VCaP (cell line): ENCODE measurements around the gene PDE6A.
"Not testable (repeated sequence)": the region's sequence is repeated elsewhere in the genome, so short reads cannot be mapped to it uniquely, and the experiment has no call there.

ENCODE experiments used
- H3K27ac ChIP-seq: fragments of 450-650 bp; 2 replicates; pipeline ENCODE4 v1.5.1; 2017
- CTCF ChIP-seq: fragments of 450-650 bp; conservative IDR thresholded peaks from 2 replicates; pipeline ENCODE4 v1.5.1; 2017; ENCODE audit warnings: mild to moderate bottlenecking, moderate library complexity

PDE6A gene

DNA sequence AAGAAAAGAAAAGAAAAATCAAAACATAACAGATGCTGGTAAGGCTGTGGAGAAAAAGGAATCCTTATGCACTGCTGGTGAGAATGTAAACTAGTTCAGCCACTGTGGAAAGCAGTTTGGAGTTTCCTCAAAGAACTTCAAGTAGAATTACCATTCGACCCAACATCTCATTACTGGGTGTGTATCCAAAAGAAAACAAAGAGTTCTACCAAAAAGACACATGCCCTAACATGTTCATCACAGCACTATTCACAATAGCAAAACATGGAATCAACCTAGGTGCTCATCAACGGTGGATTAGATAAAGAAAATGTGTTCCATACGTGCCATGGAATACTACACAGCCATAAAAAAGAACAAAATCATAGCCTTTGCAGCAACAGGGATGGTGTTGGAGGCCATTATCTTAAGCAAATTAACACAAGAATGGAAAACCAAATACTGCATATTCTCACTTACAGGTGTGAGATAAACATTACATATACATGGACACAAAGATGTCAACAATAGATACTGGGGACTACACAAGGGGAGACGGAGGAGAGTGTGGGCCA, 63.4 kb downstream of the PDE6A start:
- H3K27ac ChIP-seq: no peak overlapping the region
- TF ChIP-seq CTCF: no peak

- not testable (repeated sequence) for H3K27ac ChIP-seq
Observed at GRCh38 chr5:149879593-149879992, 65.0 kb downstream of the PDE6A start.

- no peak for TF ChIP-seq CTCF
- H3K27ac ChIP-seq: no peak overlapping the region
Observed at GRCh38 chr5:149878371-149878770, 66.2 kb downstream of the PDE6A start.

DNA sequence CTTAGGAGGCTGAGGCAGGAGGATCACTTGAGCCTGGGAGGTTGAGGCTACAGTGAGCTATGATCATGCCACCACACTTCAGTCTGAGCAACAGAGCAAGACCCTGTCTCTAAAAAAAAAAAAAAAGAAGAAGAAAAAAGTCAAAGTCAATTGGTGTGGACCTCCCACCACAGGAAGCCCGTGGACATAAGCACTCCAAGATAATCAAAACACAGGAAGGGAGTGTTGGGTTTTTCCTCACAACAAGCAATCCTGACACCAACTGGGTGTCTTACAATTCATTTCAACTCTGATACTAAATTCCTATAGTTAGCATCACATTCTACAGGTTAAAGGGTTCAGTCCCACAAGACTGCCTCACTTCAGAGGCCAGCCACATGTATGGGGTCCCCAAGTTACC, 70.7 kb downstream of the PDE6A start:
- peak overlapping the region; percentile 70 for H3K27ac ChIP-seq
- no peak for TF ChIP-seq CTCF

GRCh38 chr5:149872351-149873040, 72.1 kb downstream of the PDE6A start:
- H3K27ac ChIP-seq: peak overlapping the region; percentile 70
- TF ChIP-seq CTCF: no peak

DNA sequence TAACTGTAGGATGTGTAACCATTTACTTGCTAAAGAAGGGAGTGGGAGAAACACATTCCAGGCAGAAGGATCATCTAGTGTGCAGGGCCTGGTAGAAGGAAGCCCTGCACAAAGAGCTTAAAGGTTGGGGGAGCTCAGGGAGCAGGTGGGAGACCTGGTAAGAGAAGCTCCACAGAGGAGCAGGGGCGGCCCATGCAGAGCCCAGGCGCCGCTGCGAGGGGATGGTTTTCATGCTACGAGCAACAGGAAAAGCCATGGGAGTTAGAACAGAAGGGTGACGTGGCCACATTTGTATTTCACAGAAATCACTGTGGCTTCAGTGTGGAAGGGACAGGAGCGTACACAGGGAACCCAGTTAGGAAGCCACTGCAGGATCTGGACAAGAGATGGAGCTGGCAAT, 73.1 kb downstream of the PDE6A start:
- no peak for TF ChIP-seq CTCF
- peak overlapping the region; percentile 70 for H3K27ac ChIP-seq

- no peak for TF ChIP-seq CTCF
Observed at GRCh38 chr5:149870697-149871096, 73.9 kb downstream of the PDE6A start.

DNA sequence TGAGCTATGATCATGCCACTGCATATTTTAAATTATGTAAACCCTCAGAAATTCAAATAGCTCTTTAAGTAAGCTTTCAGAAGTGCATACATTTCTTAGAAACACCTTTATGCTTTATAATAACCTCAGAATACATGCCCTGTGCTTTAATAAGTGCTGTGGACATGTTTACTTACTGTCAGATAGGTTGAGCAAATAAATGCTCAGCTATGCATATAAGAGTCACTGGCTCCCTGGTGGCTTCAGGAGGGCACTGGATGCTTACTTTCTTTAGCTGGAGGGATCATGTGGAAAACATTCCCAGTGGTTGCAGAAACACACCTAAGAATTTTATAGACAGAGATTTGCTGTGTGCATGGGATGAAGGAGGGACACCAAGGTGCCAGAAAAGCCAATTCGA, 74.4 kb downstream of the PDE6A start:
- no peak for TF ChIP-seq CTCF
- H3K27ac ChIP-seq: no peak overlapping the region

More at GRCh38 chr5:149870697-149871096, 73.9 kb downstream of the PDE6A start:
- no peak overlapping the region for H3K27ac ChIP-seq
